Keratinocyte (primary cell): ENCODE results near the gene UQCRC1. TPM values are rescaled to one million over a fixed set of nuclear protein-coding genes. Genes with fewer than 3 reads are reported as not detected.

Experiments
- DNase-seq: peaks from one replicate; pipeline ENCODE4 v3.0.0-alpha.2; 2011; ENCODE audit warnings: low read depth, missing footprints, low spot score
- FAIRE-seq: peaks from 2 replicates; lab custom pipeline; 2011; peaks lifted over from hg19 to GRCh38; lab: Jason Lieb, UNC
- H2AFZ ChIP-seq: 2 replicates; pipeline ENCODE4 v1.6.0; 2012; ENCODE audit warnings: low read length, control low read depth, inconsistent platforms; ENCODE audit not compliant: control insufficient read depth
- H3K27ac ChIP-seq: 2 replicates; pipeline ENCODE4 v1.5.1; 2011; ENCODE audit warnings: low read length; ENCODE audit not compliant: control insufficient read depth, insufficient read depth
- H3K27me3 ChIP-seq: 3 replicates; pipeline ENCODE4 v1.6.0; 2011; ENCODE audit warnings: low read length; ENCODE audit not compliant: control insufficient read depth, insufficient read depth; ENCODE audit errors: extremely low read depth
- H3K36me3 ChIP-seq, 2 experiments: 2 replicates in 1 of 2; 3 replicates in 1 of 2; pipeline ENCODE4 v1.5.1; 2011; ENCODE audit warnings: low read length in 2 of 2, mild to moderate bottlenecking in 1 of 2; ENCODE audit not compliant: control insufficient read depth in 2 of 2, insufficient read depth in 2 of 2; ENCODE audit errors: extremely low read depth in 1 of 2
- H3K4me1 ChIP-seq: 3 replicates; pipeline ENCODE4 v1.5.1; 2011; ENCODE audit warnings: low read length; ENCODE audit not compliant: control insufficient read depth, insufficient read depth; ENCODE audit errors: extremely low read depth
- H3K4me2 ChIP-seq: 3 replicates; pipeline ENCODE4 v1.6.0; 2011; ENCODE audit warnings: low read depth, low read length; ENCODE audit not compliant: control insufficient read depth, insufficient read depth; ENCODE audit errors: extremely low read depth
- H3K4me3 ChIP-seq, 3 experiments: fragments of 200-600 bp in 1 of 3; sonication (generic) in 1 of 3; 2 replicates in 2 of 3; 3 replicates in 1 of 3; pipeline ENCODE4 v1.5.1; 2011 to 2016; ENCODE audit warnings: low read length in 3 of 3, mild to moderate bottlenecking in 3 of 3, control low read depth in 2 of 3, inconsistent platforms in 1 of 3, low read depth in 1 of 3, mixed read lengths in 1 of 3, mixed run types in 1 of 3, moderate library complexity in 1 of 3; ENCODE audit not compliant: control insufficient read depth in 2 of 3, insufficient read depth in 2 of 3; ENCODE audit errors: extremely low read depth in 1 of 3
- H3K79me2 ChIP-seq: 2 replicates; pipeline ENCODE4 v1.6.0; 2012; ENCODE audit warnings: low read length; ENCODE audit not compliant: control insufficient read depth, insufficient read depth
- H3K9ac ChIP-seq: 3 replicates; pipeline ENCODE4 v1.6.0; 2011; ENCODE audit warnings: low read length; ENCODE audit not compliant: control insufficient read depth, insufficient read depth; ENCODE audit errors: extremely low read depth
- H3K9me1 ChIP-seq: 3 replicates; pipeline ENCODE4 v1.6.0; 2011; ENCODE audit warnings: low read length; ENCODE audit not compliant: control insufficient read depth, insufficient read depth; ENCODE audit errors: extremely low read depth
- H3K9me3 ChIP-seq: 2 replicates; pipeline ENCODE4 v1.5.1; 2012; ENCODE audit warnings: low read depth, low read length; ENCODE audit not compliant: control insufficient read depth
- H4K20me1 ChIP-seq: 3 replicates; pipeline ENCODE4 v1.6.0; 2011; ENCODE audit warnings: low read length; ENCODE audit not compliant: control insufficient read depth, insufficient read depth; ENCODE audit errors: extremely low read depth
- CTCF ChIP-seq, 3 experiments: IDR thresholded peaks in 1 of 3; conservative IDR thresholded peaks in 1 of 3; optimal IDR thresholded peaks in 1 of 3; 2 replicates in 2 of 3; 3 replicates in 1 of 3; pipeline versions ENCODE3 to v1.5.1; 2011; ENCODE audit warnings: low read length in 3 of 3, mild to moderate bottlenecking in 3 of 3, moderate library complexity in 2 of 3, control low read depth in 1 of 3, inconsistent platforms in 1 of 3; ENCODE audit not compliant: insufficient read depth in 2 of 3; ENCODE audit errors: extremely low read depth in 1 of 3
- EZH2 ChIP-seq: IDR thresholded peaks from one replicate; pipeline ENCODE4 v1.6.1; 2012; ENCODE audit warnings: inconsistent platforms, mild to moderate bottlenecking, low read length, moderate library complexity
- dilution Hi-C: fragments of 300-500 bp; cut with MboI; formaldehyde crosslinking; loops from one replicate; pipeline ENCODE4 v1.7.0; 2020; ENCODE audit warnings: low sequenced_read_pairs; ENCODE audit not compliant: extremely low pct_ligation_motif_present
- polyA plus RNA-seq, 5 experiments: library from polyadenylated mRNA; depleted of rRNA in 3 of 5; stranded (reverse) in 3 of 5; stranded (forward) in 1 of 5; unstranded in 1 of 5; fragments of >200 nt; gene quantifications; 1 replicate in 1 of 5; 2 replicates in 3 of 5; 3 replicates in 1 of 5; pipeline versions ENCODE4 v1.2.1 to v1.2.3, GENCODE V29; 2011 to 2012; ENCODE audit warnings: missing spikeins in 2 of 5, low read depth in 1 of 5, low replicate concordance in 1 of 5

The UQCRC1 gene
- polyA plus RNA-seq, 1 donor (not counting 4 experiments of a cell fraction or from before 2014, with no cell fraction given) = 440 TPM

- H3K9me3 ChIP-seq = no peaks in the 10 kb centered on the region
- no peak overlapping the region for H3K4me3 ChIP-seq
- dilution Hi-C loops = no loop called here
- H3K4me2 ChIP-seq = no peak overlapping the region
- no peak overlapping the region for H3K27ac ChIP-seq
- FAIRE-seq (no peak), DNase-seq (no peak)
- H2AFZ ChIP-seq = no peak overlapping the region
- TF ChIP-seq EZH2 = no peak
- TF ChIP-seq CTCF (optimal IDR thresholded peaks at IDR 0.05 in 1 of 3, IDR thresholded peaks at IDR 0.05 in 1 of 3, conservative IDR thresholded peaks at IDR 0.05 in 1 of 3; ENCODE audit: extremely low read depth in 1 of 3, insufficient read depth in 2 of 3, low read length in 3 of 3) = no peak
- peaks cover 65% of the 10 kb centered on the region in 2 experiments for H3K36me3 ChIP-seq
- H3K9me1 ChIP-seq = peaks cover 3% of the 10 kb centered on the region
- no peaks in the 10 kb centered on the region for H3K27me3 ChIP-seq
- peaks cover 6% of the 10 kb centered on the region for H3K79me2 ChIP-seq
- H3K4me1 ChIP-seq = peaks cover 29% of the 10 kb centered on the region
- peaks cover 12% of the 10 kb centered on the region for H4K20me1 ChIP-seq
- no peak overlapping the region for H3K9ac ChIP-seq
Measured at GRCh38 chr3:48569400-48569799, 40.0 kb downstream of the UQCRC1 start.

DNA sequence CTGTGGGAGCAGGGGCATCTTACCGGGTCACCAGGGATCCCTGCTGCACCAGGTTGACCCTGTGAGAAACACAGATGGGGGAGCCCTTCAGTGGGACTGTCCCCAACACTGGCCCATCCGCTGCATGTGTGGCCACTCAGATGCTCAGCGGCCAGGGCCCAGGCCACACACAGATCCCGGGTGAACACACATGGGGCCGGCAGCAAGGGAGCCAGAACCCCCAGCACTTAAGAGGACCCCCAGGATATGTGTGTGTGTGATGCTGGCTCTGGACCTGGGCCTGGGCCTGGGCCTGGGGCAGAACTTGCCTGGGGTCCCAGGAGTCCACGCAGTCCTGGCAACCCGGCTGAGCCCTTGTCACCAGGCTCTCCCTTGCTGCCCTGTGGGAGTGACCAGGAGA lies 41.0 kb downstream of the UQCRC1 start:
- no peaks in the 10 kb centered on the region for H3K79me2 ChIP-seq
- no peak for TF ChIP-seq CTCF (optimal IDR thresholded peaks at IDR 0.05 in 1 of 3, IDR thresholded peaks at IDR 0.05 in 1 of 3, conservative IDR thresholded peaks at IDR 0.05 in 1 of 3; ENCODE audit: extremely low read depth in 1 of 3, insufficient read depth in 2 of 3, low read length in 3 of 3)
- no peak for TF ChIP-seq EZH2
- no peaks in the 10 kb centered on the region for H3K27me3 ChIP-seq
- no peak overlapping the region for H2AFZ ChIP-seq
- H3K4me3 ChIP-seq = no peak overlapping the region
- no peak overlapping the region for H3K9ac ChIP-seq
- H3K4me1 ChIP-seq = peaks cover 38% of the 10 kb centered on the region
- peaks cover 56 to 58% of the 10 kb centered on the region in 2 experiments for H3K36me3 ChIP-seq
- dilution Hi-C loops = no loop called here
- no peaks in the 10 kb centered on the region for H3K9me3 ChIP-seq
- no peak for DNase-seq
- H3K9me1 ChIP-seq = peaks cover 3% of the 10 kb centered on the region
- H3K4me2 ChIP-seq = no peak overlapping the region
- no peak for FAIRE-seq
- peaks cover 12% of the 10 kb centered on the region for H4K20me1 ChIP-seq
- H3K27ac ChIP-seq = no peak overlapping the region
